CD1c-positive myeloid dendritic cell (primary cell): ENCODE measurements around the gene RALY.
"Not testable (repeated sequence)": the region's sequence is repeated elsewhere in the genome, so short reads cannot be mapped to it uniquely, and the experiment has no call there.

ENCODE experiments used
- DNase-seq: peaks from one replicate; pipeline ENCODE4 v3.0.0-alpha.2; 2016; ENCODE audit errors: extremely low spot score

The RALY gene

GRCh38 chr20:34105978-34106675 lies 112.4 kb downstream of the RALY start:
- no peak for DNase-seq

DNA sequence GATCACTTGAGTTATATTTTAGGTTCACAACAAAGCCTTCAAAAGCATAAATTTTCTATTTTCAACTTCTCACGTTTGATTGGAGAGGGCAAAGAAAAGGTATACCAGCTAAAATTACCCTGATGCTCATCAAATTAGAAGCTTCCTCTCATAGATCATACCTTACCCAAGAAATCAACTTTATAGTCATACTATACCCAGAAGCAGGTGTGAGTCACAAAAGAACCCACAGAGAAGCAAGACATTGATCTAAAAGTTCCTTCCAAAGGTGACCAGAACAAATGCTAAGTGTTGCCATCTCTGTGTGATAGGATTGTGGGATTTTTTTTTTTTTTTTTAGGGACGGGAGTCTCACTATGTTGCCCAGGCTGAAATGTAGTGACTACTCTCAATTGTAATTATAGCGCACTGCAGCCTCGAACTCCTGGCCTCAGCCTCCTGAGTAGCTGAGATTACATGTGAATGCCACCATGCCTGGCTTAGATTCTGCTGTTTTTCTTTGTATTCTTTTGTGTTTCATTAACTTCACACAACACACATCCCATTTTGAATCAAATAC lies 115.0 kb downstream of the RALY start:
- no peak for DNase-seq

- DNase-seq, result no peak
Measured at GRCh38 chr20:34109442-34109841, 115.7 kb downstream of the RALY start.

DNA sequence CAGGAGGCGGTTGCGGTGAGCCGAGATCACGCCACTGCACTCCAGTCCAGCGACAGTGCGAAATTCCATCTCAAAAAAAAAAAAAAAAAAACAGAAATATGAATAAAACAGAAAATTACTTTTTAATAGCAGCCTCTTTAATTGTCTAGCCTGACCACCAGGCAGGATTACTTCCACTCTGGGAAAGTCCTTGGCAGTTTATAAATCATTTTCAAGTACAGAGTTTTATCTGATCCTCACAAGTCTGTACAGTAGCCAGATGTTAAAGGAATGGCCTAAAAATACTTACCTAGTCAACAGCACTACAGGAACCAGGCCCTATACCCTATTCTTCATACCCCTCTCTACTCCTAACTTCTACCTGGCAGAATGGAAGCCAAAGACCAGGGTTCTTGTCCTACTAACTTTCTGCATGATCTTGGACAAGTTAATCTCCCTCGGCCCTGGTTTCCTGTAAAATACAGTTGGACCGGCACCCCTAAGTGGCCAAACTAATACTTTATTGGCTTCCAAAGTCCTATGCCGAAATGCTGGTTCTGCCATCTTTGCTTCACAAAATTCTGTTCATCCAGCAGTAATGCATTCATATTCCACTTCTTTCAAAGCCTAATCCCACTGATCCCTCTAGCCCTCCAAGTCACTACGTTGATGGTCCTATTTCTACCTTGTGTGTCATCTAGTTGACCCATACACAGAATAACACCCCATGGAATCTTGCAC lies 116.5 kb downstream of the RALY start:
- no peak for DNase-seq

GRCh38 chr20:34110745-34111641 lies 117.3 kb downstream of the RALY start:
- peak; percentile 41 for DNase-seq

- DNase-seq, result peak; percentile 100
Measured at GRCh38 chr20:34111702-34112599, 118.2 kb downstream of the RALY start, which contains the start of gene EIF2S2. Gene EIF2S2, minus strand, starts transcription at chr20:34112243. Its CDS starts 133 bp downstream, at chr20:34112110.

GRCh38 chr20:34112600-34113101 lies 118.9 kb downstream of the RALY start:
- peak; percentile 32 for DNase-seq

- no peak for DNase-seq
Measured at GRCh38 chr20:34114809-34115208, 121.1 kb downstream of the RALY start.

DNA sequence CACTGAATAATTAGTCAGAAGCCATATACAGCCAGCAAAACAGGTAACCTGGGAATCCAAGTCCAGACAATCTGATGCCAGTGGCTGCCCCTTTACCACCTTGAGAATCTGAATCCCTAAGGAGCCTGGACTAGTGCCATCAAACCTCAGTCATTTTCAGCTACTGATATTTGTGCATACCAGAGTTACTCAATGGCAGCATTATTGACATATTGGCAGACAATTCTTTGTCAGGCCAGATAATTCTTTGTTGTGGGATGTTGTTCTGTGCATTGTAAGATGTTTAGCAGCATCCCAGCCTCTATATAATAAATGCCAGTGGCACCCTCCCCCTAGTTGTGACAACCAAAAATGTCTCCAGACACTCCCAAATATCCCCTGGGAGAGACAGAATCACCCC lies 121.5 kb downstream of the RALY start:
- no peak for DNase-seq

DNA sequence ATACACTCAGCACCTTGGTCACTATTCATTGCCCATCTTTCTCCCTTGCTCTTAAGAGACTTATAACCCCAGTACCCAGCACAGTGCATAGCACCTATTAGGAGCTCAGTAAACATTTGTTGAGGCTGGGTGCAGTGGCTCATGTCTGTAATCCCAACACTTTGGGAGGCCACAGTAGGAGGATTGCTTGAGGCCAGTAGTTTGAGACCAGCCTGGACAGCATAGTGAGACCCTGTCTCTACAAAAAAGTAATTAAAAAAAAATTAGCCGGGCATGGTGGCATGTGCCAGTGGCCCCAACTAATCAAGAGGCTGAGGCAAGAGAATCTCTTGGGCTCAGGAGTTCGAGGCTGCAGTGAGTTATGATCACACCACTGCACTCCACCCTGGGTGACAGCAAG lies 126.5 kb downstream of the RALY start:
- no peak for DNase-seq

DNA sequence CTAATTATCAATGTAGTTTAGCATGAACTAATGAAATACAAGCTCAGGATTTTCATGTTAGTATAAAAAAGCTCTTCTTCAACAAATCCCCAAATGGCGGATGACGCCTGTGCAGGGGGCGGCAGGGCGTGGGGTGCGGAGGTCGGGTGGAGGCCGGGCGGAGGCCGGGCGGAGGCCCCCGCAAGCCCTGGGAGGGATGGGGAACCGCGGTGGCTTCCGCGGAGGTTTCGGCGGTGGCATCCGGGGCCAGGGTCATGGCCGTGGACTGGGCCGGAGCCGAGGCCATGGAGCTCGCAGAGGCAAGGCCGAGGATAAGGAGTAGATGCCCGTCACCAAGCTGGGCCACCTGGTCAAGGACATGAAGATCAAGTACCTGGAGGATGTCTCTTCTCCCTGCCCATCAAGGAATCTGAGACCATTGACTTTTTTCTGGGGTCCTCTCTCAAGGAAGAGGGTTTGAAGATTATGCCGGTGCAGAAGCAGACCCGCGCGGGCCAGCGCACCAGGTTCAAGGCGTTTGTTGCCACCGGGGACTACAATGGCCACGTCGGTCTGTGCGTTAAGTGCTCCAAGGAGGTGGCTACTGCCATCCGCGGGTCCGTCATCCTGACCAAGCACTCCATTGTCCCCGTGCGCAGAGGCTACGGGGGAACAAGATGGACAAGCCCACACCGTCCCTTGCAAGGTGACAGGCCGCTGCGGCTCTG lies 128.7 kb downstream of the RALY start:
- no peak for DNase-seq

DNA sequence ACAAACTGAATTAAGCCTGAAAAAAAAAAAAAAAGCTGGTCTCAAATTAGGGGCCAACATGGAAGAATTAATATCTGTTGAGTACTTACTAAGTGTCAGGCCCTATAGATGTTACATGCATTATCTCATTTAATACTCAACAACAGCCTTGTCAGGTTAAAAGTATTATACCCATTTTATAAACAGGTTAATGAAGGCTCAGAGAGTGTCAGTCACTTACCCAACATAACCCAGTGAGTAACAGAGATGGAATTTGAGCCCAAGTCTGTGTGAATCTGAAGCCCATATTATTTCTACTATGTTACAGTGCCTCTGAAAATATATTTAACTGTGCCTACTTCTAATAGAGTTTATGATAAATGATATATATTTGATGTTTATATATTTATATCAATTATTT lies 129.6 kb downstream of the RALY start:
- DNase-seq, result no peak

- DNase-seq, result peak; percentile 16
Measured at GRCh38 chr20:34124469-34125249, 130.9 kb downstream of the RALY start.

GRCh38 chr20:34127792-34128191 lies 134.1 kb downstream of the RALY start:
- no peak for DNase-seq

DNA sequence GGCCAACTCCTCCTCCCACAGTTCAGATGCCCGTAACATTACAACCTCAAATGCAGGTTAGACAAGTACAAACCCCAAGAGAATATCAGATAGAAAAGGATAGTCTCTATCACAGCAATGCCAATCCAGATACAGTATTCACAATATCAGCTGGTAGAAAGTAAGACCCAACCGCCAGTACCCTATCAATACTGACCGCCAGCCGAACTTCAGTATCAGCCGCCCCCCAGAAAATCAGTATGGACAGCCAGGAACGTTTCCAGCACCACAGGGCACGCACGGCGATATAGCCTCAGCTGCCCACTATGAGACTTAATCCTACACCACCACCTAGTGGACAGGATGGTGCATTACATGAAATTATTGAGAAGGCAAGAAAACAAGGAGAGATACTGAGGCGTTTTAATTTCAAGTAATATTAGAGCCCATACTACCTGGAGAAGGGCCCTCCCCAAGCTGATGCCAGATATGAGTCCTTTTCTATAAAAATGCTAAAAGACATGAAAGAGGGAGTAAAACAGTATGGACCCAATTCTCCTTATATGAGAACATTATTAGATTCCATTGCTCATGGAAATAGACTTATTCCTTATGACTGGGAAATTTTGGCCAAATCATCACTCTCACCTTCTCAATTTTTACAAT lies 135.9 kb downstream of the RALY start:
- peak; percentile 84 for DNase-seq

DNA sequence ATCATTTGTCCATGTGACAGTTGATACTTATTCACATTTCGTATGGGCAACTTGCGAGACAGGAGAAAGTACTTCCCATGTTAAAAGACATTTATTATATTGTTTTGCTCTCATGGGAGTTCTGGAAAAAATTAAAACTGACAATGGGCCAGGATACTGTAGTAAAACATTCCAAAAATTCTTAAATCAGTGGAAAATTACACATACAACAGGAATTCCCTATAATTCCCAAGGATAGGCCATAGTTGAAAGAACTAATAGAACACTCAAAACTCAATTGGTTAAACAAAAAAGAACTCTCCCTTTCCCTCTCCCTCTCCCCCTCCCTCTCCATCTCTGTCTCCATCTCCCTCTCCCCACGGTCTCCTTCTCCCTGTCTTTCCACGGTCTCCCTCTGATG lies 137.8 kb downstream of the RALY start:
- DNase-seq, result no peak

DNA sequence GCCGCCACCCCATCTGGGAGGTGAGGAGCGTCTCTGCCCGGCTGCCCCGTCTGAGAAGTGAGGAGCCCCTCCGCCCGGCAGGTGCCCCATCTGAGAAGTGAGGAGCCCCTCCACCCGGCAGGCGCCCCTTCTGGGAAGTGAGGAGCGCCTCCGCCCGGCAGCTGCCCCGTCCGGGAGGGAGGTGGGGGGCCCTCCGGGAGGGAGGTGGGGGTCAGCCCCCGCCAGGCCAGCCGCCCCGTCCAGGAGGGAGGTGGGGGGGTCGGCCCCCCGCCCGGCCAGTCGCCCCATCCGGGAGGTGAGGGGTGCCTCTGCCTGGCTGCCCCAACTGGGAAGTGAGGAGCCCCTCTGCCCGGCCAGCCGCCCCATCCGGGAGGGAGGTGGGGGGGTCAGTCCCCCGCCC lies 138.8 kb downstream of the RALY start:
- DNase-seq, result not testable (repeated sequence)

DNA sequence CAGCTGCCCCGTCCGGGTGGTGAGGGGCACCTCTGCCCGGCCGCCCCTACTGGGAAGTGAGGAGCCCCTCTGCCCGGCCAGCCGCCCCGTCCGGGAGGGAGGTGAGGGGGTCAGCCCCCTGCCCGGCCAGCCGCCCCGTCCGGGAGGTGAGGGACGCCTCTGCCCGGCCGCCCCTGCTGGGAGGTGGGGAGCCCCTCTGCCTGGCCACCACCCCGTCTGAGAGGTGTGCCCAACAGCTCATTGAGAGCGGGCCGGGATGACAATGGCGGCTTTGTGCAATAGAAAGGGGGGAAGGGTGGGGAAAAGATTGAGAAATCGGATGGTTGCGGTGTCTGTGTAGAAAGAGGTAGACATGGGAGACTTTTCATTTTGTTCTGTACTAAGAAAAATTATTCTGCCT lies 139.2 kb downstream of the RALY start:
- not testable (repeated sequence) for DNase-seq

GRCh38 chr20:34133365-34133860 lies 139.7 kb downstream of the RALY start:
- not testable (repeated sequence) for DNase-seq
